GM23338 (cell line): ENCODE data around the gene INKA1.

Experiments
- CREB1 ChIP-seq: fragments of 250-450 bp; sonication (Bioruptor Pico); IDR thresholded peaks from 2 replicates; pipeline ENCODE4 v1.5.0; 2020; ENCODE audit warnings: low read depth, mild to moderate bottlenecking, moderate library complexity
- EZH2 ChIP-seq: fragments of 200-600 bp; sonication (generic); IDR thresholded peaks from one replicate; pipeline ENCODE4 v1.8.0; 2017; ENCODE audit warnings: antibody characterized with exemption, mild to moderate bottlenecking, low read depth; ENCODE audit not compliant: unreplicated experiment
- EZH2phosphoT487 ChIP-seq: fragments of 200-600 bp; sonication (generic); IDR thresholded peaks from one replicate; pipeline ENCODE4 v1.8.1; 2018; ENCODE audit warnings: antibody characterized with exemption; ENCODE audit not compliant: unreplicated experiment
- JUNB ChIP-seq: IDR thresholded peaks from one replicate; pipeline ENCODE4 v1.6.1; 2016; ENCODE audit warnings: antibody characterized with exemption; ENCODE audit not compliant: unreplicated experiment
- NANOG ChIP-seq: IDR thresholded peaks from 2 replicates; pipeline ENCODE4 v1.6.1; 2016; ENCODE audit warnings: antibody characterized with exemption, borderline replicate concordance
- POLR2AphosphoS5 ChIP-seq: IDR thresholded peaks from 2 replicates; pipeline ENCODE4 v1.6.1; 2016; ENCODE audit warnings: antibody characterized with exemption, low read depth
- STAT1 ChIP-seq: IDR thresholded peaks from one replicate; pipeline ENCODE4 v1.6.1; 2016; ENCODE audit warnings: antibody characterized with exemption; ENCODE audit not compliant: unreplicated experiment
- ZNF114 ChIP-seq: fragments of 250-450 bp; sonication (Bioruptor Pico); IDR thresholded peaks from 2 replicates; pipeline ENCODE4 v1.5.0; 2020; ENCODE audit warnings: mild to moderate bottlenecking, moderate library complexity
- ZNF331 ChIP-seq: fragments of 250-450 bp; sonication (Bioruptor Pico); IDR thresholded peaks from 2 replicates; pipeline ENCODE4 v1.5.0; 2020; ENCODE audit warnings: low read depth, mild to moderate bottlenecking, moderate library complexity
- TF ChIP-seq, protein P1 (sequence below), 2 experiments: fragments of 200-600 bp in 1 of 2; sonication (generic) in 1 of 2; conservative IDR thresholded peaks; 2 replicates each; pipeline versions ENCODE4 v1.5.1 to v1.6.1; 2016 to 2017; ENCODE audit warnings: antibody characterized with exemption in 2 of 2, low read depth in 2 of 2, mild to moderate bottlenecking in 2 of 2, moderate library complexity in 1 of 2
- TF ChIP-seq, protein P2 (sequence below): IDR thresholded peaks from one replicate; pipeline ENCODE4 v1.6.1; 2018; ENCODE audit warnings: antibody characterized with exemption; ENCODE audit not compliant: unreplicated experiment
- TF ChIP-seq, protein P3 (sequence below): fragments of 250-450 bp; sonication (Bioruptor Pico); IDR thresholded peaks from 2 replicates; pipeline ENCODE4 v1.5.0; 2020; ENCODE audit warnings: mild to moderate bottlenecking, moderate library complexity
- TF ChIP-seq, protein P4 (sequence below): IDR thresholded peaks from 2 replicates; pipeline ENCODE4 v1.6.1; 2016; ENCODE audit warnings: antibody characterized with exemption

DNA sequence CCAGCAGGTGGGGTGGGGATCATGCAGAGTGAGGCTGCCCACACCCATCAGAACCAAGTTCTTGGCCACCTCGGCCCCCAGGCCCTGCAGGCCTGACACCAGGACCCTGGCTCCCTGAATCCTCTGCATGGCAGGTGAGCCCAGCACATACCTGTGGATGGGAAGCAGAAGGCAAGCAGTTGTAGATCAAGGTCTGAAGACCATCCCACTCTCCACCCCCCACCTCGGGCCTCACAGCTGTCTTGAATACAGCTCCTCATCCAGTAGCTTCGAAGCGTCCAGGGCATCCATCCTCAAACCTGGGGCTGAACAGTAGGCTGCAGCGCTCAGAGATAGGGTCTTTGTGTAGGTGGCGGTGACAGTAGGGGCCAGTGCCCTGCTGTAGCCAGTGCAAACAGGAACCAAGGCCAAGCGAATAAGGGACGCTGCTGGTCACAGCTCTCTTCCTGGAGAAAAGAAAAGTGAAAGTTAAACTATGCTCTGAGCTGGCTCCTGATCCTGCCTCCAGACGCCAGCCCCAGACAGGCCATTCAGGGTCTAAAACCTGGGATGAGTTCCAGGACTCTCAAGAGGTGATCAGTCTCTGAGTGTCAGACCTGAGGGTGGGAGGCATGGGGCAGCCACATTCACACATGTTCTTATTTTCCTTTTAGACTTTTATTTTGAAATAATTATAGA, 10.6 kb downstream of the INKA1 start, which contains the start of gene UBA7:
- TF ChIP-seq EZH2phosphoT487 = no peak
- TF ChIP-seq, protein P1, sequence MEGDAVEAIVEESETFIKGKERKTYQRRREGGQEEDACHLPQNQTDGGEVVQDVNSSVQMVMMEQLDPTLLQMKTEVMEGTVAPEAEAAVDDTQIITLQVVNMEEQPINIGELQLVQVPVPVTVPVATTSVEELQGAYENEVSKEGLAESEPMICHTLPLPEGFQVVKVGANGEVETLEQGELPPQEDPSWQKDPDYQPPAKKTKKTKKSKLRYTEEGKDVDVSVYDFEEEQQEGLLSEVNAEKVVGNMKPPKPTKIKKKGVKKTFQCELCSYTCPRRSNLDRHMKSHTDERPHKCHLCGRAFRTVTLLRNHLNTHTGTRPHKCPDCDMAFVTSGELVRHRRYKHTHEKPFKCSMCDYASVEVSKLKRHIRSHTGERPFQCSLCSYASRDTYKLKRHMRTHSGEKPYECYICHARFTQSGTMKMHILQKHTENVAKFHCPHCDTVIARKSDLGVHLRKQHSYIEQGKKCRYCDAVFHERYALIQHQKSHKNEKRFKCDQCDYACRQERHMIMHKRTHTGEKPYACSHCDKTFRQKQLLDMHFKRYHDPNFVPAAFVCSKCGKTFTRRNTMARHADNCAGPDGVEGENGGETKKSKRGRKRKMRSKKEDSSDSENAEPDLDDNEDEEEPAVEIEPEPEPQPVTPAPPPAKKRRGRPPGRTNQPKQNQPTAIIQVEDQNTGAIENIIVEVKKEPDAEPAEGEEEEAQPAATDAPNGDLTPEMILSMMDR (conservative IDR thresholded peaks at IDR 0.05; ENCODE audit: low read depth in 2 of 2) = no peak
- TF ChIP-seq POLR2AphosphoS5 = no peak
- TF ChIP-seq JUNB = no peak
- TF ChIP-seq EZH2 = no peak
- TF ChIP-seq, protein P2, sequence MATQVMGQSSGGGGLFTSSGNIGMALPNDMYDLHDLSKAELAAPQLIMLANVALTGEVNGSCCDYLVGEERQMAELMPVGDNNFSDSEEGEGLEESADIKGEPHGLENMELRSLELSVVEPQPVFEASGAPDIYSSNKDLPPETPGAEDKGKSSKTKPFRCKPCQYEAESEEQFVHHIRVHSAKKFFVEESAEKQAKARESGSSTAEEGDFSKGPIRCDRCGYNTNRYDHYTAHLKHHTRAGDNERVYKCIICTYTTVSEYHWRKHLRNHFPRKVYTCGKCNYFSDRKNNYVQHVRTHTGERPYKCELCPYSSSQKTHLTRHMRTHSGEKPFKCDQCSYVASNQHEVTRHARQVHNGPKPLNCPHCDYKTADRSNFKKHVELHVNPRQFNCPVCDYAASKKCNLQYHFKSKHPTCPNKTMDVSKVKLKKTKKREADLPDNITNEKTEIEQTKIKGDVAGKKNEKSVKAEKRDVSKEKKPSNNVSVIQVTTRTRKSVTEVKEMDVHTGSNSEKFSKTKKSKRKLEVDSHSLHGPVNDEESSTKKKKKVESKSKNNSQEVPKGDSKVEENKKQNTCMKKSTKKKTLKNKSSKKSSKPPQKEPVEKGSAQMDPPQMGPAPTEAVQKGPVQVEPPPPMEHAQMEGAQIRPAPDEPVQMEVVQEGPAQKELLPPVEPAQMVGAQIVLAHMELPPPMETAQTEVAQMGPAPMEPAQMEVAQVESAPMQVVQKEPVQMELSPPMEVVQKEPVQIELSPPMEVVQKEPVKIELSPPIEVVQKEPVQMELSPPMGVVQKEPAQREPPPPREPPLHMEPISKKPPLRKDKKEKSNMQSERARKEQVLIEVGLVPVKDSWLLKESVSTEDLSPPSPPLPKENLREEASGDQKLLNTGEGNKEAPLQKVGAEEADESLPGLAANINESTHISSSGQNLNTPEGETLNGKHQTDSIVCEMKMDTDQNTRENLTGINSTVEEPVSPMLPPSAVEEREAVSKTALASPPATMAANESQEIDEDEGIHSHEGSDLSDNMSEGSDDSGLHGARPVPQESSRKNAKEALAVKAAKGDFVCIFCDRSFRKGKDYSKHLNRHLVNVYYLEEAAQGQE = no peak
- TF ChIP-seq ZNF331 (CRISPR knock-in tag) = no peak
- TF ChIP-seq, protein P3, sequence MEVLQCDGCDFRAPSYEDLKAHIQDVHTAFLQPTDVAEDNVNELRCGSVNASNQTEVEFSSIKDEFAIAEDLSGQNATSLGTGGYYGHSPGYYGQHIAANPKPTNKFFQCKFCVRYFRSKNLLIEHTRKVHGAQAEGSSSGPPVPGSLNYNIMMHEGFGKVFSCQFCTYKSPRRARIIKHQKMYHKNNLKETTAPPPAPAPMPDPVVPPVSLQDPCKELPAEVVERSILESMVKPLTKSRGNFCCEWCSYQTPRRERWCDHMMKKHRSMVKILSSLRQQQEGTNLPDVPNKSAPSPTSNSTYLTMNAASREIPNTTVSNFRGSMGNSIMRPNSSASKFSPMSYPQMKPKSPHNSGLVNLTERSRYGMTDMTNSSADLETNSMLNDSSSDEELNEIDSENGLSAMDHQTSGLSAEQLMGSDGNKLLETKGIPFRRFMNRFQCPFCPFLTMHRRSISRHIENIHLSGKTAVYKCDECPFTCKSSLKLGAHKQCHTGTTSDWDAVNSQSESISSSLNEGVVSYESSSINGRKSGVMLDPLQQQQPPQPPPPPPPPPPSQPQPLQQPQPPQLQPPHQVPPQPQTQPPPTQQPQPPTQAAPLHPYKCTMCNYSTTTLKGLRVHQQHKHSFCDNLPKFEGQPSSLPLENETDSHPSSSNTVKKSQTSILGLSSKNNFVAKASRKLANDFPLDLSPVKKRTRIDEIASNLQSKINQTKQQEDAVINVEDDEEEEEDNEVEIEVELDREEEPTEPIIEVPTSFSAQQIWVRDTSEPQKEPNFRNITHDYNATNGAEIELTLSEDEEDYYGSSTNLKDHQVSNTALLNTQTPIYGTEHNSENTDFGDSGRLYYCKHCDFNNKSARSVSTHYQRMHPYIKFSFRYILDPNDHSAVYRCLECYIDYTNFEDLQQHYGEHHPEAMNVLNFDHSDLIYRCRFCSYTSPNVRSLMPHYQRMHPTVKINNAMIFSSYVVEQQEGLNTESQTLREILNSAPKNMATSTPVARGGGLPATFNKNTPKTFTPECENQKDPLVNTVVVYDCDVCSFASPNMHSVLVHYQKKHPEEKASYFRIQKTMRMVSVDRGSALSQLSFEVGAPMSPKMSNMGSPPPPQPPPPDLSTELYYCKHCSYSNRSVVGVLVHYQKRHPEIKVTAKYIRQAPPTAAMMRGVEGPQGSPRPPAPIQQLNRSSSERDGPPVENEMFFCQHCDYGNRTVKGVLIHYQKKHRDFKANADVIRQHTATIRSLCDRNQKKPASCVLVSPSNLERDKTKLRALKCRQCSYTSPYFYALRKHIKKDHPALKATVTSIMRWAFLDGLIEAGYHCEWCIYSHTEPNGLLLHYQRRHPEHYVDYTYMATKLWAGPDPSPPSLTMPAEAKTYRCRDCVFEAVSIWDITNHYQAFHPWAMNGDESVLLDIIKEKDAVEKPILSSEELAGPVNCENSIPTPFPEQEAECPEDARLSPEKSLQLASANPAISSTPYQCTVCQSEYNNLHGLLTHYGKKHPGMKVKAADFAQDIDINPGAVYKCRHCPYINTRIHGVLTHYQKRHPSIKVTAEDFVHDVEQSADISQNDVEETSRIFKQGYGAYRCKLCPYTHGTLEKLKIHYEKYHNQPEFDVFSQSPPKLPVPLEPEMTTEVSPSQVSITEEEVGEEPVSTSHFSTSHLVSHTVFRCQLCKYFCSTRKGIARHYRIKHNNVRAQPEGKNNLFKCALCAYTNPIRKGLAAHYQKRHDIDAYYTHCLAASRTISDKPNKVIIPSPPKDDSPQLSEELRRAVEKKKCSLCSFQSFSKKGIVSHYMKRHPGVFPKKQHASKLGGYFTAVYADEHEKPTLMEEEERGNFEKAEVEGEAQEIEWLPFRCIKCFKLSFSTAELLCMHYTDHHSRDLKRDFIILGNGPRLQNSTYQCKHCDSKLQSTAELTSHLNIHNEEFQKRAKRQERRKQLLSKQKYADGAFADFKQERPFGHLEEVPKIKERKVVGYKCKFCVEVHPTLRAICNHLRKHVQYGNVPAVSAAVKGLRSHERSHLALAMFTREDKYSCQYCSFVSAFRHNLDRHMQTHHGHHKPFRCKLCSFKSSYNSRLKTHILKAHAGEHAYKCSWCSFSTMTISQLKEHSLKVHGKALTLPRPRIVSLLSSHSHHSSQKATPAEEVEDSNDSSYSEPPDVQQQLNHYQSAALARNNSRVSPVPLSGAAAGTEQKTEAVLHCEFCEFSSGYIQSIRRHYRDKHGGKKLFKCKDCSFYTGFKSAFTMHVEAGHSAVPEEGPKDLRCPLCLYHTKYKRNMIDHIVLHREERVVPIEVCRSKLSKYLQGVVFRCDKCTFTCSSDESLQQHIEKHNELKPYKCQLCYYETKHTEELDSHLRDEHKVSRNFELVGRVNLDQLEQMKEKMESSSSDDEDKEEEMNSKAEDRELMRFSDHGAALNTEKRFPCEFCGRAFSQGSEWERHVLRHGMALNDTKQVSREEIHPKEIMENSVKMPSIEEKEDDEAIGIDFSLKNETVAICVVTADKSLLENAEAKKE = no peak
- TF ChIP-seq CREB1 = no peak
- TF ChIP-seq, protein P4, sequence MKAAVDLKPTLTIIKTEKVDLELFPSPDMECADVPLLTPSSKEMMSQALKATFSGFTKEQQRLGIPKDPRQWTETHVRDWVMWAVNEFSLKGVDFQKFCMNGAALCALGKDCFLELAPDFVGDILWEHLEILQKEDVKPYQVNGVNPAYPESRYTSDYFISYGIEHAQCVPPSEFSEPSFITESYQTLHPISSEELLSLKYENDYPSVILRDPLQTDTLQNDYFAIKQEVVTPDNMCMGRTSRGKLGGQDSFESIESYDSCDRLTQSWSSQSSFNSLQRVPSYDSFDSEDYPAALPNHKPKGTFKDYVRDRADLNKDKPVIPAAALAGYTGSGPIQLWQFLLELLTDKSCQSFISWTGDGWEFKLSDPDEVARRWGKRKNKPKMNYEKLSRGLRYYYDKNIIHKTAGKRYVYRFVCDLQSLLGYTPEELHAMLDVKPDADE = no peak
- no peak for TF ChIP-seq NANOG
- TF ChIP-seq ZNF114 (CRISPR knock-in tag) = no peak
- TF ChIP-seq STAT1 = no peak
